HCT116 (cell line): ENCODE results near the gene UBAP2. TPM values are rescaled to one million over a fixed set of nuclear protein-coding genes. Genes with fewer than 3 reads are reported as not detected.

ENCODE experiments used
- ATAC-seq: fragments of 200-7000 bp; cut with Tn5 transposase; 2 replicates; pipeline ENCODE4 v1.9.1; 2020; ENCODE audit warnings: mild to moderate bottlenecking, moderate library complexity
- BruUV-seq: library from RNA; stranded (reverse); fragments of 400-500 nt; replicated peaks from 2 replicates; lab custom pipeline; 2021; lab: Mats Ljungman, UMichigan
- CTCF ChIA-PET: fragments of 300-600 bp; sonication (Branson Sonifier 250); formaldehyde crosslinking; loops from one replicate; lab custom pipeline; 2021; ENCODE audit warnings: antibody characterized with exemption; lab: Charles Lee
- POLR2A ChIA-PET: fragments of 300-600, 350-600 bp; sonication (Branson Sonifier 250); formaldehyde crosslinking; loops from one replicate; lab custom pipeline; 2021; ENCODE audit warnings: antibody characterized with exemption; lab: Charles Lee
- RAD21 ChIA-PET, 2 experiments: fragments of 300-600 bp; sonication (Branson Sonifier 250); formaldehyde crosslinking; loops; one replicate each; lab custom pipeline; 2023; ENCODE audit warnings: low total read pairs in 2 of 2; ENCODE audit not compliant: uncharacterized antibody in 2 of 2, unreplicated experiment in 2 of 2, low non-redundant PET in 1 of 2; lab: Charles Lee
- DNase-seq: peaks from one replicate; pipeline ENCODE4 v3.0.0-alpha.2; 2010; ENCODE audit warnings: low read depth, low spot score
- H2AFZ ChIP-seq: fragments of 200-600 bp; shearing (Covaris generic), sonication (generic); 2 replicates; pipeline ENCODE4 v1.6.1; 2017; ENCODE audit warnings: low read depth, mixed run types, mixed read lengths, antibody characterized with exemption, low read length; ENCODE audit not compliant: poor library complexity, severe bottlenecking
- H3K27ac ChIP-seq: 2 replicates; pipeline ENCODE4 v1.5.1; 2012; ENCODE audit warnings: low read depth, low read length
- H3K27me3 ChIP-seq: fragments of 200-600 bp; sonication (generic); 2 replicates; pipeline ENCODE4 v1.6.1; 2016; ENCODE audit warnings: mixed run types, low read length, mixed read lengths; ENCODE audit not compliant: insufficient read depth
- H3K36me3 ChIP-seq, 2 experiments: fragments of 200-500 bp in 1 of 2; fragments of 200-600 bp in 1 of 2; sonication (Bioruptor generic) in 1 of 2; sonication (generic) in 1 of 2; 2 replicates each; pipeline versions ENCODE4 v1.5.1 to v1.6.1; 2014 to 2016; ENCODE audit warnings: low read length in 2 of 2, inconsistent platforms in 1 of 2, mixed read lengths in 1 of 2, mixed run types in 1 of 2; ENCODE audit not compliant: insufficient read depth in 2 of 2, control insufficient read depth in 1 of 2
- H3K4me1 ChIP-seq, 2 experiments: fragments of 200-600 bp in 1 of 2; sonication (generic) in 1 of 2; 2 replicates each; pipeline versions ENCODE4 v1.5.1 to v1.6.1; 2012 to 2017; ENCODE audit warnings: low read length in 2 of 2, inconsistent platforms in 1 of 2, mild to moderate bottlenecking in 1 of 2, mixed read lengths in 1 of 2, mixed run types in 1 of 2, moderate library complexity in 1 of 2; ENCODE audit not compliant: insufficient read depth in 2 of 2, control insufficient read depth in 1 of 2
- H3K4me2 ChIP-seq: fragments of 200-600 bp; sonication (generic); 2 replicates; pipeline ENCODE4 v1.6.1; 2017; ENCODE audit warnings: mixed run types, low read length, mixed read lengths
- H3K4me3 ChIP-seq, 2 experiments: fragments of 200-600 bp in 1 of 2; sonication (generic) in 1 of 2; replicated peaks in 1 of 2; 2 replicates each; pipeline ENCODE4 v1.5.1; 2011 to 2016; ENCODE audit warnings: low read length in 2 of 2, control low read depth in 1 of 2, low read depth in 1 of 2, mild to moderate bottlenecking in 1 of 2, mixed read lengths in 1 of 2, mixed run types in 1 of 2
- H3K79me2 ChIP-seq: fragments of 200-600 bp; sonication (generic); 2 replicates; pipeline ENCODE4 v1.6.1; 2017; ENCODE audit warnings: mild to moderate bottlenecking, mixed run types, low read length, moderate library complexity, mixed read lengths; ENCODE audit not compliant: insufficient read depth
- H3K9ac ChIP-seq: fragments of 200-600 bp; sonication (generic); 2 replicates; pipeline ENCODE4 v1.6.1; 2016; ENCODE audit warnings: low read length, mixed read lengths
- H3K9me2 ChIP-seq: fragments of 200-600 bp; sonication (generic), shearing (Covaris generic); 2 replicates; pipeline ENCODE4 v1.6.1; 2017; ENCODE audit warnings: mixed run types, mild to moderate bottlenecking, moderate library complexity; ENCODE audit not compliant: insufficient read depth
- H3K9me3 ChIP-seq, 2 experiments: fragments of 200-500 bp in 1 of 2; fragments of 200-600 bp in 1 of 2; sonication (Bioruptor generic) in 1 of 2; sonication (generic) in 1 of 2; 2 replicates each; pipeline ENCODE4 v1.6.1; 2014 to 2017; ENCODE audit warnings: low read length in 2 of 2, mixed read lengths in 2 of 2, inconsistent platforms in 1 of 2, low read depth in 1 of 2, mild to moderate bottlenecking in 1 of 2, mixed run types in 1 of 2, moderate library complexity in 1 of 2; ENCODE audit not compliant: control insufficient read depth in 1 of 2, insufficient read depth in 1 of 2
- H4K20me1 ChIP-seq: fragments of 200-600 bp; sonication (generic), shearing (Covaris generic); 2 replicates; pipeline ENCODE4 v1.6.1; 2017; ENCODE audit warnings: mixed run types, mild to moderate bottlenecking, moderate library complexity; ENCODE audit not compliant: insufficient read depth
- ELF1 ChIP-seq: IDR thresholded peaks from 2 replicates; pipeline ENCODE4 v1.6.1; 2012; ENCODE audit warnings: low read depth, borderline replicate concordance
- FOSL1 ChIP-seq: IDR thresholded peaks from 2 replicates; pipeline ENCODE4 v1.6.1; 2012; ENCODE audit warnings: low read depth
- JUND ChIP-seq: IDR thresholded peaks from 2 replicates; pipeline ENCODE4 v1.6.1; 2012
- SP1 ChIP-seq: IDR thresholded peaks from 2 replicates; pipeline ENCODE4 v1.6.1; 2012; ENCODE audit warnings: low read depth
- intact Hi-C: fragments of 100-400 bp; cut with micrococcal nuclease; formaldehyde crosslinking; loops from 2 replicates; pipeline ENCODE4 v1.10.0; 2022
- total RNA-seq: library from RNA; stranded (reverse); gene quantifications from one replicate; pipeline ENCODE4 v1.2.1, GENCODE V29; 2021; ENCODE audit not compliant: unreplicated experiment
- TF ChIP-seq, protein P1 (sequence below), 3 experiments: fragments of 200-600 bp in 1 of 3; sonication (generic) in 1 of 3; IDR thresholded peaks in 2 of 3; conservative IDR thresholded peaks in 1 of 3; 2 replicates each; pipeline ENCODE4 v1.5.1; 2012 to 2017; ENCODE audit warnings: low read depth in 2 of 3, low read length in 2 of 3, antibody characterized with exemption in 1 of 3, borderline replicate concordance in 1 of 3, control low read depth in 1 of 3, mild to moderate bottlenecking in 1 of 3, mixed read lengths in 1 of 3, mixed run types in 1 of 3, moderate library complexity in 1 of 3; ENCODE audit not compliant: insufficient read depth in 1 of 3
- TF ChIP-seq, protein P2 (sequence below): IDR thresholded peaks from 2 replicates; pipeline ENCODE4 v1.6.1; 2012; ENCODE audit warnings: low read depth
- TF ChIP-seq, protein P3 (sequence below): IDR thresholded peaks from 2 replicates; pipeline ENCODE4 v1.6.1; 2012
- TF ChIP-seq, protein P4 (sequence below): IDR thresholded peaks from 2 replicates; pipeline ENCODE4 v1.6.1; 2012

The UBAP2 gene
- total RNA-seq, 1 experiment from 2014 or later = 51.3 TPM

DNA sequence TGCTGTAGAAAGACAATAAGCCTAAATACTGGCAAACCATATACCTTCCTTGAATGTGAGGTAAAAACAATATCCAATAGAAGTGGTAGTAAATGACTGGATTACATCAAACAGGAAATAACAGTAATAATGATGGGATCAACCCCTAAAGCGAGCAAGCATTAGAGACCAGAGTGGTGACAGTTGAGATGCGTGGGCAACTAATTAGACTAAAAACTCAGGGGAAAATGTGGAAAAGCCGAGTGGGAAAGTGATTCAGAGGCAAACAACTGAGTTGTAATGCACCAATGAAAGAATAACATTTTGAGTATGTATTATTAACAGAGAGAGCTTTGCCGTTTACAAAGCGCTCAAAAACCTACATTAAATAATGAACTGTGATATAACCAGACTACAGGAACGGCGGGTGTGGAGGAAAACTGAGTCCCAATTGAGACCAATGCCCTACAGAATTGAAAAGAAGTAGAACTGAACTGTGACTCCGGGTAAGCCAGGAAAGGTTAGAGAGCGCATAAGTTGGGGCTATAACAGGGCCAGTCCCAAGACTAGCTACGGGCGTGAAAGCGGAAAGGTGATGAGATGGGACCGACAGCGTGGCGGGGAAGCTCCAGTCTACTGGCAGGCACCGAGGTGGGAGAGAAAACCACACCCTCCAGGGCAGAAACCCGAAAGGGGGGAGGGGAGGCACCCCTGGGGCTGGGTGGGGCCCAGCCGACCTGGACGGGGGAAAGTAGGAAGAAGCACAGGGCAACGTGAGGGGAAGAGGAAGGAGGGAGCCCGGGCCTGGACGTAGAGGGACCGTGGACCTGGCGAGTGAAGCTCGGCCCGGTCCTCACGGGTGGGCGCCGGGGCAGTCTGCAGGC is 592 bp downstream of the UBAP2 start:
- peak overlapping the region; percentile 88 to 93 for H3K4me3 ChIP-seq
- H3K9me2 ChIP-seq = no peaks in the 10 kb centered on the region
- no peaks in the 10 kb centered on the region for H3K27me3 ChIP-seq
- RAD21 ChIA-PET = no interaction called here
- no peaks in the 10 kb centered on the region for H3K9me3 ChIP-seq
- H3K27ac ChIP-seq = peak overlapping the region; percentile 81
- H3K79me2 ChIP-seq = peaks cover 55% of the 10 kb centered on the region
- no TSS peak for BruUV-seq
- TF ChIP-seq, protein P1, sequence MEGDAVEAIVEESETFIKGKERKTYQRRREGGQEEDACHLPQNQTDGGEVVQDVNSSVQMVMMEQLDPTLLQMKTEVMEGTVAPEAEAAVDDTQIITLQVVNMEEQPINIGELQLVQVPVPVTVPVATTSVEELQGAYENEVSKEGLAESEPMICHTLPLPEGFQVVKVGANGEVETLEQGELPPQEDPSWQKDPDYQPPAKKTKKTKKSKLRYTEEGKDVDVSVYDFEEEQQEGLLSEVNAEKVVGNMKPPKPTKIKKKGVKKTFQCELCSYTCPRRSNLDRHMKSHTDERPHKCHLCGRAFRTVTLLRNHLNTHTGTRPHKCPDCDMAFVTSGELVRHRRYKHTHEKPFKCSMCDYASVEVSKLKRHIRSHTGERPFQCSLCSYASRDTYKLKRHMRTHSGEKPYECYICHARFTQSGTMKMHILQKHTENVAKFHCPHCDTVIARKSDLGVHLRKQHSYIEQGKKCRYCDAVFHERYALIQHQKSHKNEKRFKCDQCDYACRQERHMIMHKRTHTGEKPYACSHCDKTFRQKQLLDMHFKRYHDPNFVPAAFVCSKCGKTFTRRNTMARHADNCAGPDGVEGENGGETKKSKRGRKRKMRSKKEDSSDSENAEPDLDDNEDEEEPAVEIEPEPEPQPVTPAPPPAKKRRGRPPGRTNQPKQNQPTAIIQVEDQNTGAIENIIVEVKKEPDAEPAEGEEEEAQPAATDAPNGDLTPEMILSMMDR (IDR thresholded peaks at IDR 0.05 in 2 of 3, conservative IDR thresholded peaks at IDR 0.05 in 1 of 3; ENCODE audit: borderline replicate concordance in 1 of 3, insufficient read depth in 1 of 3, low read depth in 2 of 3, low read length in 2 of 3) = no peak
- TF ChIP-seq JUND (no peak), ELF1 (no peak), FOSL1 (no peak), SP1 (no peak)
- TF ChIP-seq, protein P2, sequence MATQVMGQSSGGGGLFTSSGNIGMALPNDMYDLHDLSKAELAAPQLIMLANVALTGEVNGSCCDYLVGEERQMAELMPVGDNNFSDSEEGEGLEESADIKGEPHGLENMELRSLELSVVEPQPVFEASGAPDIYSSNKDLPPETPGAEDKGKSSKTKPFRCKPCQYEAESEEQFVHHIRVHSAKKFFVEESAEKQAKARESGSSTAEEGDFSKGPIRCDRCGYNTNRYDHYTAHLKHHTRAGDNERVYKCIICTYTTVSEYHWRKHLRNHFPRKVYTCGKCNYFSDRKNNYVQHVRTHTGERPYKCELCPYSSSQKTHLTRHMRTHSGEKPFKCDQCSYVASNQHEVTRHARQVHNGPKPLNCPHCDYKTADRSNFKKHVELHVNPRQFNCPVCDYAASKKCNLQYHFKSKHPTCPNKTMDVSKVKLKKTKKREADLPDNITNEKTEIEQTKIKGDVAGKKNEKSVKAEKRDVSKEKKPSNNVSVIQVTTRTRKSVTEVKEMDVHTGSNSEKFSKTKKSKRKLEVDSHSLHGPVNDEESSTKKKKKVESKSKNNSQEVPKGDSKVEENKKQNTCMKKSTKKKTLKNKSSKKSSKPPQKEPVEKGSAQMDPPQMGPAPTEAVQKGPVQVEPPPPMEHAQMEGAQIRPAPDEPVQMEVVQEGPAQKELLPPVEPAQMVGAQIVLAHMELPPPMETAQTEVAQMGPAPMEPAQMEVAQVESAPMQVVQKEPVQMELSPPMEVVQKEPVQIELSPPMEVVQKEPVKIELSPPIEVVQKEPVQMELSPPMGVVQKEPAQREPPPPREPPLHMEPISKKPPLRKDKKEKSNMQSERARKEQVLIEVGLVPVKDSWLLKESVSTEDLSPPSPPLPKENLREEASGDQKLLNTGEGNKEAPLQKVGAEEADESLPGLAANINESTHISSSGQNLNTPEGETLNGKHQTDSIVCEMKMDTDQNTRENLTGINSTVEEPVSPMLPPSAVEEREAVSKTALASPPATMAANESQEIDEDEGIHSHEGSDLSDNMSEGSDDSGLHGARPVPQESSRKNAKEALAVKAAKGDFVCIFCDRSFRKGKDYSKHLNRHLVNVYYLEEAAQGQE = no peak
- TF ChIP-seq, protein P3, sequence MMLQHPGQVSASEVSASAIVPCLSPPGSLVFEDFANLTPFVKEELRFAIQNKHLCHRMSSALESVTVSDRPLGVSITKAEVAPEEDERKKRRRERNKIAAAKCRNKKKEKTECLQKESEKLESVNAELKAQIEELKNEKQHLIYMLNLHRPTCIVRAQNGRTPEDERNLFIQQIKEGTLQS = no peak
- TF ChIP-seq, protein P4, sequence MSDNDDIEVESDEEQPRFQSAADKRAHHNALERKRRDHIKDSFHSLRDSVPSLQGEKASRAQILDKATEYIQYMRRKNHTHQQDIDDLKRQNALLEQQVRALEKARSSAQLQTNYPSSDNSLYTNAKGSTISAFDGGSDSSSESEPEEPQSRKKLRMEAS = no peak
- DNase-seq = peak; percentile 6
- CTCF ChIA-PET = interaction anchor here (0.8 kb wide), 1 partner anchor 26 kb away, joined by 5 read pairs; no protein-coding TSS in a partner anchor
- intact Hi-C loops = loop anchor here (10.0 kb wide), 1 partner anchor 407 kb away; the partner anchor contains the start of genes DNAI1 and FAM219A
- no peaks in the 10 kb centered on the region for H4K20me1 ChIP-seq
- no peak overlapping the region for H2AFZ ChIP-seq
- H3K36me3 ChIP-seq = peaks cover 0 to 2% of the 10 kb centered on the region in 2 experiments; a peak in 1 of 4 replicates
- H3K4me1 ChIP-seq = peaks cover 15 to 28% of the 10 kb centered on the region in 2 experiments
- POLR2A ChIA-PET = interaction anchor here (0.6 to 1.7 kb wide), 8 partner anchors 16 to 131 kb away, joined by 3 to 6 read pairs (median 4); partner anchors contain the start of gene UBAP1
- H3K9ac ChIP-seq = peak overlapping the region; percentile 97
- H3K4me2 ChIP-seq = peak overlapping the region; percentile 87
- peak; percentile 38 for ATAC-seq
